Middle frontal gyrus (tissue), 1 donor: ENCODE data around the gene FUBP3.

Experiments
- DNase-seq: peaks from one replicate; pipeline ENCODE4 v3.0.0-alpha.2; 2015; ENCODE audit warnings: low spot score; ENCODE audit errors: extremely low spot score

Gene FUBP3

DNA sequence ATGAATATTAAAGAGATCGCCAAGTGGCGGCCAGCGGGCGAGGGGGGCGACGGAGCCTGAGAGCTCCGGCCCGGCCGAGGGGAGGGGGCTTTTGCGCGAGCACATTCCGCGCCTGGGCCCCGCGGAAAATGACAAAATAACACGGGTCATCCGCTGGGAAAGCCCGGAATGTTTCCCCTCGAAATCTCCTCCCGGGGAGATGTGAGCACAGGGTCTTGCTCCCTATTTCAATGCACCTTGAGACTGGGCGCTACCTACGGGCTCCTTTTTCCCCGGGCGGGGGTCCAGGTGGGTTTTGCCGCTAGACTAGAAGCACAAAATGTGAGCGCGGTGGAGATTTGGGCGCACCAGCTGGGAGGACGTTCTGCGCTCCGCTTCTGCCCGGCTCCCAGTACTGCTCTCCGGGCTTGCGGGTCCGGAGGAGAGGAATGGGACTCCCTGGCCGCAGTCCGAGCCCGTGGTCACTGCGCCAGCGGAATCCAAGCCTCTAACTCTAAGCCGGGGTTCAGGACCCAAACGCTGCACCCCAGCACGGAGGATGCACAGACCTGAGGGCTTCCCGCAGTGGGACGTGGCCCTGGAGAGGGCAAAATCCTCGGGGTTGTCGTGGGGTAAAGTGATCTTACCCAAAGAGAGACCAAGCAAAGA lies 82.2 kb downstream of the FUBP3 start:
- DNase-seq = no peak

DNA sequence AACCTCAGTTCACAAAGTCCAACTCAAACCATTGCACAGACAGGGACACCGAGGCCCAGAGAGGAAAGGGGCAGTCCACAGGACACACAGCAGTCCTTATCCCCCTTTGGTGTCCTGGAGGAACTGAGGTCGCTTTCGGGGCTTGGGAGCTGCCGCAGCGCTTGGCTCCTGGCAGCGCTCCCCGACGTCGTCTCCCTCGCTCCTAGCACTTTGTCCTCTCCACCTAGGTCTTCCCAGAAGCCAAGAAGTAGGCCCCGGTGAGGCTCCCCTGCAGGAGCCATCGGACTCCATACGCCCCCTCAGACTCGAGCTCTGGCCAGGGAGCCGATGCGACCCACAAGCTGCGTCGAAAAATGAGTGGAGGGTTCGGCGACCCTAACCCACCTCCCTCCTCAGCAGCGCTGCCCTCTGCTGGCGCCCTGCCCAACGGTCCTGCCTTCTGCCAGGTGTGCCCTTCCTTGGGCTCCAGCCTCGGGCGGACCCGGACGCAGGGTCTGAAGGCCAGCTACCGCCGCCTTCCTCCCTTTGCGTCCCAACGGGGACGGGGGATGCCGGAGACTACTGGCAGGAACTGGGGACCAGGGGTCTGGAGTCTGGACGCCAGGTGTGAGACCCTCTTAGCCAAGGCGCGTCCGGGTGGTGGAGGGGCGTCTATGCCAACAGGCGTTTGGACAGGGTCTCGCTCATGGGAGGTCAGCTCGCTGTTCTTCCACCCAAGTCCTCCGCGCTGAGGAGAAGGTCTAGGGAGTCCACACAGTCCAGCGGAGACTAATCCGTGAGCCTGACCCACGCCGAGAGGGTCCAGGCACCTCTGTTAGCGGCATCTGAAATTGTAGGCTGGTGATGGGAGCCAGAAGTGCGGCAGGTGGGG lies 83.0 kb downstream of the FUBP3 start:
- DNase-seq = no peak

DNA sequence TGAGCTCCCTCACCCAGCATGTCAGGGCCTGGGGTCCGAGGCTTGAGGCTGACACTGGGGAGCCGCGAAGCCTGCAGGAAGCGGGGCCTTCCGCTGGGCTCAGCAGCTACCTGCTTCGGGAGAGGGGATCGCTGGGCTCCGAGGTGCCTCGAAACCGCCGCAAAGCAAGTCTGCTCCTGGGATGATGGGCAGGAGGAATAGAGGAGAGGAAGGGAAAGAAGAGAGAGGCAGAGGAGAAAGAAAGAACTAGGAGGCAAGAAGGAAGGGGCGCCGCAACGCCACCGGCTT lies 83.5 kb downstream of the FUBP3 start:
- no peak for DNase-seq

DNA sequence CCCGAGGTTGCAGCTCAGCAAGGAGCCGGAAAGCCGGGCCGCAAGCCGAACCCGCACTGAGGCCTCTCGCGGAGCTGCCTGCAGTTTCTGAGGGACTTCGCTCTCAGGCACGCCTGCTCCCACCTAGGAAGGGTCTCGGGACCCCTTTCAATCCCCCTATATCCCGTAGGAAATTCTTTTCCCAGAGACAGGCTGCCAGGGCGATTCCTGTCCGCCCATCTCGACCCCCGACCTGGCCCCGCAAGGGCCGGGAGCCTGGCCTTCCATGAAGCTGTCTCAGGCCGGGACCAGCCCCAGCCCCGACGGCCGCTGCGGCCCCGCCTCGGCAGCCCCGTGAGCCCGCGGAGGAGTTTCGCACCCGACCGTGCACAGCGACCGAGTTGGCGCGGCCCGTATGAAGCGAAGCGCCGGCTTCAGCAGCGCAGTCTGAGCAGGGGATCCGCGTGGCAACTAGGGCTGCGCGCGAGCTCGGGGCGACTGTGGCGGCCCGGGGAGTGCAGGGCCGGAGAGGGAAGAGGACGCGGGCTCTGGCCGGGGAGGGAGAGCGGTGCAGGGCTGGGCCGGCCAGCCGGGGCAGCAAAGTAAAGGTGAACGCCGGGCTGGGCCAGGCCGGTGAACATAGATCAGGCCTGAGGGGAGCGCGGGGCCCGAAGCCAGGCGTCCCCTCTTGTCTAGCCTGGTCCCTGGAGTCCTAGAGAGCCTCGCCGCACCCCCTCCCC lies 84.0 kb downstream of the FUBP3 start:
- DNase-seq = no peak

DNA sequence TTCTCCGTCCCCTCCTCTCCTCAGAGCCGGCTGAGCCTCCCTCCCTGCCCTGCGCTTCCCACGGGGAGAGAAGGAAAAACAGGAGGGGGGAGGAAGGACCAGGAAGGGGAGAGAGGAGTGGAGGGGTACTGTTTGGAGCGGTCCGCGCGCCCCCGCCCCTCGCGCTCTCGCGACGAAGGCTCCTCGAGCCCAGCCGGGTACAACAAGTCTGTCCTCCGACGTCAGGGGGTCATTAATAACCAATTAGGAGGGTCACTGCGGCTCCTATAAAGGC lies 84.5 kb downstream of the FUBP3 start:
- no peak for DNase-seq

DNA sequence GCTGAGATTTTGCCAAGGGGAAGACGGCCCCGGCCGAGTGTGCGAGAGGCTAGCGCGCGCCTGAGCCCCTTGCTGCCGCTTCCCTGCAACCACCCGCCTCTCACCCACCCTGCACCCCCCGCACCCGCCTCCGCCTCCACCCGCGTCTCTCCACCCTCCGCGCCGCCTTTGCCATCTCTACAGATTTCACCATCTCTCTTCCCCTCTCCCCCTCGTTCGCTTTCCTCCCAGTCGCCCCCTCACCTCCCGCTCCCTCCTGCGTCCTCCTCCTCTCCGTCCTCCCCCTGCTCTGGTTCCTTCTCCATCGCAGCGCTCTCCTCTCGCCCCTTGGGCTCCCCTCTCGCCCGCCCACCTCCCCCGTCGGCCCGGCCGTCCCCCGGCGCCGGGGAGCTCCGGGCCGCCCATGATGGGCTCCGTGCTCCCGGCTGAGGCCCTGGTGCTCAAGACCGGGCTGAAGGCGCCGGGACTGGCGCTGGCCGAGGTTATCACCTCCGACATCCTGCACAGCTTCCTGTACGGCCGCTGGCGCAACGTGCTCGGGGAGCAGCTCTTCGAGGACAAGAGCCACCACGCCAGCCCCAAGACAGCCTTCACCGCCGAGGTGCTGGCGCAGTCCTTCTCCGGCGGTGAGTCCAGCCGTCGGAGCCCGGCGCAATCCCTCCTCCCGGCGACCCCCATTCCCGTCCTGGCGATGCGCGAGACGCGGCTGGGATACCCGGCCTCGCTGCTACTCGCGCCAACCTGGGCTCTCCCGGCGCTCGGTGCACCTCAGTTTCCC lies 85.1 kb downstream of the FUBP3 start, which contains the start of gene PRDM12:
TSS of gene PRDM12 (plus strand) at position 344 of the 778 bp plus-strand sequence. CDS start at position 404, 60 bp downstream.
- DNase-seq = no peak

DNA sequence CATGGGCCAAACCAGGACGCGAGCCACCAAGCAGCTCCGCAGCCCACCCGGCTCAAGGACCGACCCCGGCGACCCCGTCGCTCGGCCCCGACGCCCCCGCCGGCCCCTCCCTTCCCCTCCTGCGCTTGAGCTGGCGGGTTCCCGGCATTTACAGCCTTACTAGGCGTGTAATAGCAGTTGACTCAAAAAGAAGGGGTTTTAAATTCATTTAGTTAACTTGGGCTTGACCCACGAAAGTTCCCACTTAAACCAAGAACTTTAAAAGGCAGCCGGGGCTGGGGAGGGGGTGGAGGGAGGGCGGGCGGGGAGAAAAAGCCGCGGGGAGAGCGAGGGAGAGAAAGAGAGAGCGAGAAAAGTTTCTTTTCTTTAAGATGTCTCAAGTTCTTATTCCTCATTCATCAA lies 85.7 kb downstream of the FUBP3 start:
- DNase-seq = no peak

DNA sequence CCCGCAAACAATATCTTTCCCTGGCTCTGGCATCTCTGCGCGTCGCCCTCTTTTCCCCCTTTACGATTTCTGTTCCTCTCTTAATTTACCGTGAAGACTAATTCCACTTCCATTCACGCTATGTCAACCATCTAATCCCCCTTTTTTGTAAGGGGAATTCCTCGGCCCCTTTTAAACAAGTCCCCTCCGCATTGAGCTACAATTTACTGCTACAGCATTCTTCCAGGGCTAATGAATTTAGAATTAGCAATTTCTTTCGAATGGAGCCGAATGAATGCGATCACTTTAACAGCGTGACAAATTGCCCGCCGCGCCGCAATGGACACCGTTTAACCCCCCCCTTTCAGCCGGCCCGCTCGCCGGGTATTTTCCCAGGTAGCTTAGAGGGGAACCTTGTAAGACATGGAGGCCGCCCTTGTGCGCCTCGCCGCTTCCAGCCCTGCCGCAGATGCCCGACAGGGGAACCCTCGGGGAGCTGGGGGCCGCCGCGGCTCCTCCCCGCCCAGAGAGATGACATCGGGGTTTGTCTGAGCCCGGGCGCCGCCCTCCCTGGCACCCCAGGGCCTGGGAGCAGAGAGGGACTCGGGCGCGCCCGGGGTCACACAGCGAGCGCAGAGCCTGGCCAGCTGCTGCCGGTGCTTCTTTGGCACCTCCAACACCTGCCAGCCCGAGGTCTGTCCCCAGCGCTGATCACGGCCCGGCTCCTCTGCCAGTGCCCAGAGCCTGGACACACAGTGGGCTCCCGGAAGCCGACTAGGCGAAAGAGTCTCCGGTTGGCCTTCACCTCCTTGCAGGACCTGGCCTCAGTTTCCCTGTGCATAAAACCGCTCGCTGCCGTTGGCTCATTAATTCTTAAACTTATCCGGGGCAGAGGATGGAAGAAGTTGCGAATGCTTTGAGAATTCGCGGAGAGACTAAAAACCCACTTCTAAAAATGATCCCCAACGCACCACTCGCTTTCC lies 86.3 kb downstream of the FUBP3 start:
- DNase-seq = no peak

DNA sequence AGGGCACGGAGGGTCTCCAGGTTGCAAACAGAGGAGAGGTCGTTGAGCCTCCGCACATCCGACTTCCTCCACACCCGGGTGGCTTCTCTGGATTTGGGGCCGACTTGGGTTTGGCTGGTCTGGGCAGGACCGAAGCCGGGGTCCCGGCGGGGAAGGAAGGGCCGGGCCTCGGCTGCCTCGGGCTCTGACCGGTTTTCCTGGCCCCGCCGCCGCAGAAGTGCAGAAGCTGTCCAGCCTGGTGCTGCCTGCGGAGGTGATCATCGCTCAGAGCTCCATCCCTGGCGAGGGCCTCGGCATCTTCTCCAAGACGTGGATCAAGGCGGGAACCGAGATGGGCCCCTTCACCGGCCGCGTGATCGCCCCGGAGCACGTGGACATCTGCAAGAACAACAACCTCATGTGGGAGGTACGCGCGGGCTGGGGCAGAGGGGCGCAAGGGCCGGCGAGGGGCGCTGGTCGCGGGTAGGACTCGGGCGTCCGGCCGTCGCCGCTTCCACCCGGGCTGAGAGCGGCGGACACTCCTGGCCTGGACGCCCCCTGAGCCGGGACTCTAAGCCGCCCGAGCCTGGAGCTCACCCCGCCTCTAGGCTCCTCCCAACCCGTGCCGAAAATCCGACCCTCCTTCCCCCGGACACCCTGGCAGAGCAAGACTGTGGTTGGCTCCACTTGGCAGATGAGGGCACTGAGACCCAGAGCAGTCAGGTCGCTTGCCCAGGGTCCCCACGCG lies 87.2 kb downstream of the FUBP3 start:
- DNase-seq = no peak

DNA sequence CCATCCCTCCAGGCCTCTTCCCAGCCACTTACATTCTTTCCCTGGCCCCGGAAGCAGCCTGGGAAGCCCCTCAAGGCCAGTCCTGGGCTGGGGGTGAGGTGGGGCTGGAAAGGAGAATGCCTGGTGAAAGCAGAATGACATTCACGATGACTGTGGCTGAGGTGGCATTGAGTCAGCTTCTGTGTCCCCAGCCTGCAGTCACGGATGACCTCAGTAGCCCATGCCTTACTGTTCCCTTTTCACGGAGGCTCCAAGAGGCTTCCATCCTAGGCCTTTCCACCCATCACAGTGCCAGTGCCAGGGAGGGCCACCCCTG lies 87.7 kb downstream of the FUBP3 start:
- no peak for DNase-seq

DNA sequence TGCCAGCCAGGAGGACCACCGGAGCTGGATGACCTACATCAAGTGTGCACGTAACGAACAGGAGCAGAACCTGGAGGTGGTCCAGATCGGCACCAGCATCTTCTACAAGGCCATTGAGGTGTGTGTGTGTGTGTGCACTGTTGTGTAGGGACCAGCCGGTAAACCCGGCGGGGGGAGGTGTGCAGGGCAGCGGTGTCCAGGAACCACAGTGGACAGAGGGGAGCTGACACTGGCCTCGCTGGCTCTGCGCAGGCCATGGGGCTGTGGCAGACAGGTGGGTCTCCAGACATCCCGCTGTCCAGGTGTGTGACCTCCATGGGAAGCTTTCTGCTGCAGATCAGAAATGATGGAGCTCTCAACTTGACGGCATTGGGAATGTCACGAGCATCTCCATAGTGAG lies 88.8 kb downstream of the FUBP3 start:
- DNase-seq = no peak

DNA sequence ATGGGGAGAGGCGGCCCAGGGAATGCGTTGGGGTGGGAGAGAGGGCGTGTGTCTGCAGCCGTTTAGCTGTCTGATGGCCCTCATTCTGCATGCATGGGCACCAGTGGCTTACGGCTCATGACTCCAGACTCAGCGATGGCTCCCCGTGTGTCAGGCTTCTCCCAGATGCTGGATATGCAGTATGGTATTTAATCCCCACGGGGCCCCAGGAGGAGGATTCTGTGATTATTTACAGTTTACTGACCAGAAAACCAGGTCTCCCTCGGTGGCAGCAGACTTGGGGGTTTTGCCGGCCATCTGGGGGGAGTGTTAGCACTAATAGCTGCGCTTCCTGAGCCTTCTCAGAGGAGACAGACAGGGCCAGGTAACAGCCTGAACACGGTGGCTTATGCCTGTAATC lies 89.3 kb downstream of the FUBP3 start:
- no peak for DNase-seq

DNA sequence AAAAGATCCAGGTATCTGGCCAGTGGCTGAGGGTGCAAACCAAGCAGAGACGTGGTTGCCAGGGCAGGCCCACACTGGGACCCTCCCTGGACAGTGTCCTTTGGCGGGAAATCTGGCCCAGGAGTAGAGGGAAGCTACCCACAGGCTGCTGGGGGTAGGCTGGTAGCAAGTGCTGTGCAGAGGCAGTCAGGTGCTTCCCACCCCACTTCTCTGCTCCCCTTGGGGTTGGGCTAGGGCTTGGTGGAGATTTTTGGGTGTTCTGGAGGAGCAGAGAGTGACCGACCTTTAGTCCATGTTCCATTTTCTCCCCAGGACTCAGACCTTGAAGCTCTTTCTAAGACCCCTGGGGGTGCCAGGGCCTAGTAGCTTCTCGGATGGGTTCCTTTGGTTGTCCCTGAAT lies 90.6 kb downstream of the FUBP3 start:
- no peak for DNase-seq

DNA sequence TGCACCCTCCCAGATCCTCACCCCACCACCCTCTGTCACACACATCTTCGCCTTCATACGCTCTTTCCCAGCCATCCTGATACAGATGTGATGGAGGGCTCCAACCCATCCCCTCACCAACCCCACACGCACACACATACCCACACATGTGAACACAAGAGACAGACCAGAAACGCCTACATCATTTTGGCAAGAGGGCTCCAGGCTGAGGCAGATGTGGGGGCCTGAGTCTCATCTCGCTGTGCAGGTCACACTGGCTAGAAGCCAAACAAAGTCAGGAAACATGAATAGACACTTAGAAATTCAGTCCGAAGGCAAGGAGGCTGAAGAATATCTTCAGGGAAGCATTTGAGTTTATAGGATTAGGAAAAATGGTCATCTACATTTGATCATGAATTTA lies 91.3 kb downstream of the FUBP3 start:
- no peak for DNase-seq

DNA sequence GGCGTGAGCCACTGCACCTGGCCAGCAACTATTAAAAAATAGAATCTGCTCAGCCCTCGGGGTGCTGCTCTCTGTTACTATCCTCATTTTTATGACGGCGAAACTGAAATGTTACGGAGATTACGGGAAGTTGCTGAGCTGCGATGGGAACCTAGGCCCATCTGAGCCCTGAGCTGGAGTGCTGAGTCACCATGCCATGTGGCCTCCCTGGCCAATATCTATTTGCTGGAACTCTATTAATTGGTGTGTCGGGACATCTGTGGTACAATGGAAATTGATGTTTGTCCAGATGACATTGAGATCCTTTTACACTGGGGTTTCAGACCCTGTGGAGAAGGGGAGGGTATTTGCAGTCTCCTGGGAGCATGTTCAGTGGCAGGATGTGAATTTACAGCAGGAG lies 93.1 kb downstream of the FUBP3 start:
- no peak for DNase-seq

DNA sequence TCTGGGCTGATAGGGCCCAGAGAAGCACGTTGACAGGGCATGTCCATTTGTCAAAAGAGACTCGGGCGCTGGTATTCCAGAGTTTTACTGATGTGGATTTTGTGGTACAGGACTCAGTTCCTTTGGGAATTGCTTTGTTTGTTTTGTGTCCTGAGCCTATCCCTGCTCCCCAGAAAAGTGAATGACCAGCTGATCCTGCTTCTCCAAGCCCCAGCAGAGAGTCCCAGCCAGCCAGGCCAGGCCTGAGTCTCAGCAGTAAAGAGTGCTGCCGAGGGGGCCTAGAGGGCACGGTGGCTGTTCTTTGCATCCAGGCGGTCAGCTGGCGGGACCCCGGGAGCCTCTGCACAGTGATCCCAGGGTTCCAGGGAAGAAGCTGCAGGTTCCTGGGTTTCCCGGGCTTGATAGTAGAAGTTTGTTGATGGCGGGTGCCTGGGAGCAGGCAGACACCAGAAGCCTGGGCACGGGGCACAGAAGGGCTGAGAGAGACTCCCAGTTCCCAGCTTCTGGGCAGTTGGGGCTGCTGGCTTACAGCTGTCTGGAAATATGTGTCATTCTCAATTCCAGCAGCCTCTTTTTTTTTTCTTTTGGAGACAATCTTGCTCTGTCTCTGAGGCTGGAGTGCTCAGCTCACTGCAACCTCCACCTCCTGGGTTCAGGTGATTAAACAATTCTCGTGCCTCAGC lies 93.7 kb downstream of the FUBP3 start:
- DNase-seq = no peak

DNA sequence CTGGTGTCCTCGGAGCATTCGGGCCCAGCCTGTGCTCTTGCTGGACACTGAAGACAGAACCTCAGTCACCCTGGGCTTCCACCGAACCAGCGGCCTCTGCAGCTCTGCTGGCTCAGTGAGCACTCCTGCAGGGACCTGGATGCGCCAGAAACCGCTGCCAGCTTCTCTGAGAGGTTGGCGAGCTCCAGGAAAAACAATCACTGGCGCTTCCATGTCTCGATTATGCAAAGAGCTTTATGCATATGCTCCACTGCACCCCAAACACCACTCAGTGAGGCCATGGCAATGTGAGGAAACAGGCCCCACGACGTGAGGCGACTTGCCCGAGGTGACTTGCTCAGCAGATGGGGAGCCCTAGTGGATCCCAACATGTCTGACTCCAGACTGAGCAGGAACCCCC lies 96.0 kb downstream of the FUBP3 start:
- no peak for DNase-seq

DNA sequence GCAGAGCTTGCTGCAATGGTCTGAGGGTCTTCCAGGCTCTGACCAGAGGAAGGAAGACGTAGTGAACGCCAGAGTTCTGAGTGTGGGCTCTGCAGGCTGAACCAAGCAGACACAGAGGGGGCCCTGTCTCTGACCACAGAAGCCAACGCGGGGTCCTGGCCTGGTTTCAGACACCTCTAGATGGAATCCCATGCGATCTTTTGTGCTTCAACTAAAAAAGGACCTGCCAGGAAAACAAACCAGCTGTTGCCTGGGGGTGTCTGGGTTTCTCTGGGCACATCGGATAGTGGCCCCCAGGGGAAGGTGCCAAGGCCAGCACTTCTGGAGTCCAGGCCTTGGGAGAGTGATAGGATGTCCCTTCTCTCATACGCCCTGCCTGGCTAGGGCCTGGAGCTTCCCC lies 97.9 kb downstream of the FUBP3 start:
- DNase-seq = no peak

DNA sequence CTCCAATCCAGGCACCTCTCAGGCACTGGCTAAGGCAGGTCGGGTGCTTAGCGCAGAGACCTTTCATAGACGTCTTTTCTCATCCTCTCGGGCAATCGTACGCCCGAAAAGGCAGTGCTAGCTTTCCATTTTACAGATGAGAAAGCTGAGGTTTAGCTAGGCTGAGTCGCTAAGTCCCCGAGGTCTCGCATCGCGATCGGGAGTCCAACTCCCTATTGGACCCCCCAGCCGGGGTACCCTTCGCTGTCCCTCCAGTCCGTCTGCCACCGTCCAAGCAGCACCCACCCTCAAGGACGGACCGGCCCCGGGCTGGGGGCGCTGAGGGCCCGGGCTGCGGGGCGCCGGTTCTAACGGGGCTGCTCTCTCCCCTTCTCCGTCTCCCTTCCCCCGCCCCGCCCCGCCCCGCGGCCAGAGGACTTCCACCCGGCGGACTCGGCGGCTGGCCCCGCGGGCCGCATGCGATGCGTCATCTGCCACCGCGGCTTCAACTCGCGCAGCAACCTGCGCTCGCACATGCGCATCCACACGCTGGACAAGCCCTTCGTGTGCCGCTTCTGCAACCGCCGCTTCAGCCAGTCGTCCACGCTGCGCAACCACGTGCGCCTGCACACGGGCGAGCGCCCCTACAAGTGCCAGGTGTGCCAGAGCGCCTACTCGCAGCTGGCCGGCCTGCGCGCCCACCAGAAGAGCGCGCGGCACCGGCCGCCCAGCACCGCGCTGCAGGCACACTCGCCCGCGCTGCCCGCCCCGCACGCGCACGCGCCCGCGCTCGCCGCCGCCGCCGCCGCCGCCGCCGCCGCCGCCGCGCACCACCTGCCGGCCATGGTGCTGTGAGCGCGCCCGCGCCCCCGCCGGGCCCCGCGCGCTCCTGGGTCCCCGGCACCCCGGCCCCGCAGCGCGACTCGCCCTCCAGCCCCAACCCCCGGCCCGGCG lies 101.7 kb downstream of the FUBP3 start:
- DNase-seq = peak; percentile 44
